Measurements from ENCODE around the gene AKAP14. TPM values are rescaled to one million over a fixed set of nuclear protein-coding genes. Genes with fewer than 3 reads are reported as not detected.
A peak's percentile ranks its signal among the peaks of the same experiment; 100 is the strongest.
"Not testable (repeated sequence)": the region's sequence is repeated elsewhere in the genome, so short reads cannot be mapped to it uniquely, and the experiment has no call there.

Gene AKAP14
- total RNA-seq, 4 donors from 2014 or later, result not detected

DNA sequence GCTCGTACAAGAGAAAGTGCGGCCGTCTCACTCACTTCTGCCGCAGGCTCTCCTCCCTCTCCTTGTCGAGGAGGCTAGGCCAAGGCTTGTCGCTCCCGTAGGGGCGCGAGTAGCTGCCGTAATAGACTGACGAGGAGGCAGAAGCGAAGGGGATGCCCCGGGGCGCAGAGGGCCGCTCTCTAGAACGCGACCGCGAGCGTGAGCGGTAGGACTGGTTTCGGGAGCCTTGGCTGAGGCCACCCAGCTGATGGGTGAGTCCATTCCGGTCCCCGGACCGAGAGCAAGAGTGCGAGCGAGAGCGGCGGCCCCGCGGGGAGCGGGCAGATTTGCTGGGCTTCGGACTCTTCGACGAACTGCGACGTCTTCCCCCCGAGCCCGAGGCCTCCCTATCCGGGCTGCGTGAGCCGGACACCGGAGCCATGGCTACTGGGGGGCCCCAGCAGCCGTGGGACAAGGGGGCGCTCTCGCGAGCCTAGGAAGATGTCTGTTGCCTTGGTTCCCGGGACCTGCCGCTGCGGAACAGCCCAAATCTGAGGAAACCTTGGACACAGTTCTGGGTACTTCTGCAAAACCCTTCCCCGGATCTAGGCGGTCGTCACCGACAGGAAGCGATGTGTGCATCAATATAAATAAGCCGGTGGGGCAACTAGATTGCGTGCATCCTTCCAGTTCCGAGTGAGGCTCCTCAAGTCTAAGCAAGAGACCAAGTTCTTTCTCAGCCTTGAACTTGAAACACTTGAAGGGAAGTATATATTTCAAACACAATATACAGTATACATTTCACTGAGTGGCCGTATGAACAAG is 47.7 kb downstream of the AKAP14 start, which contains the start of gene NKAP:
Gene NKAP (minus strand): TSS at position 567 of the 804 bp plus-strand sequence. CDS start 146 bp downstream, at position 421.
- DNase-seq (peak; percentile 61 to 75), ATAC-seq (peak; percentile 98 to 99)
- in situ Hi-C loops (cut with MboI; ENCODE audit: low sequenced_read_pairs in 4 of 4) (no loop called here), intact Hi-C loops (cut with DNase I; ENCODE audit: low total_unique reads) (loop anchor here (1.0 to 10.0 kb wide), 4 partner anchors 71 to 476 kb away; partner anchors contain the start of genes NDUFA1, RNF113A, RPL39 and SLC25A5)
- H3K9me3 ChIP-seq, result no peaks in the 10 kb centered on the region
- peak within 1 kb of the TSS; percentile 81 to 90 (median 86) for H3K27ac ChIP-seq
- no peaks in the 10 kb centered on the region for H3K27me3 ChIP-seq
- H3K36me3 ChIP-seq, result no peaks in the 10 kb centered on the region
- H3K4me3 ChIP-seq, result peak within 1 kb of the TSS; percentile 61 to 76 (median 66)
- TF ChIP-seq, protein P1, sequence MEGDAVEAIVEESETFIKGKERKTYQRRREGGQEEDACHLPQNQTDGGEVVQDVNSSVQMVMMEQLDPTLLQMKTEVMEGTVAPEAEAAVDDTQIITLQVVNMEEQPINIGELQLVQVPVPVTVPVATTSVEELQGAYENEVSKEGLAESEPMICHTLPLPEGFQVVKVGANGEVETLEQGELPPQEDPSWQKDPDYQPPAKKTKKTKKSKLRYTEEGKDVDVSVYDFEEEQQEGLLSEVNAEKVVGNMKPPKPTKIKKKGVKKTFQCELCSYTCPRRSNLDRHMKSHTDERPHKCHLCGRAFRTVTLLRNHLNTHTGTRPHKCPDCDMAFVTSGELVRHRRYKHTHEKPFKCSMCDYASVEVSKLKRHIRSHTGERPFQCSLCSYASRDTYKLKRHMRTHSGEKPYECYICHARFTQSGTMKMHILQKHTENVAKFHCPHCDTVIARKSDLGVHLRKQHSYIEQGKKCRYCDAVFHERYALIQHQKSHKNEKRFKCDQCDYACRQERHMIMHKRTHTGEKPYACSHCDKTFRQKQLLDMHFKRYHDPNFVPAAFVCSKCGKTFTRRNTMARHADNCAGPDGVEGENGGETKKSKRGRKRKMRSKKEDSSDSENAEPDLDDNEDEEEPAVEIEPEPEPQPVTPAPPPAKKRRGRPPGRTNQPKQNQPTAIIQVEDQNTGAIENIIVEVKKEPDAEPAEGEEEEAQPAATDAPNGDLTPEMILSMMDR (IDR thresholded peaks at IDR 0.05 in 4 of 5, conservative IDR thresholded peaks at IDR 0.05 in 1 of 5), result no peak
- TF ChIP-seq POLR2A (IDR thresholded peaks at IDR 0.05), result peak; percentile 40 to 46
- peaks cover 6 to 15% of the 10 kb centered on the region in 2 donors for H3K4me1 ChIP-seq

- no peak for TF ChIP-seq POLR2A (IDR thresholded peaks at IDR 0.05)
- TF ChIP-seq, protein P1 (IDR thresholded peaks at IDR 0.05 in 4 of 5, conservative IDR thresholded peaks at IDR 0.05 in 1 of 5), result no peak
- no peaks in the 10 kb centered on the region for H3K27me3 ChIP-seq
- ATAC-seq (no peak), DNase-seq (no peak)
- intact Hi-C loops (cut with DNase I; ENCODE audit: low total_unique reads) (loop anchor here (10.0 kb wide), 1 partner anchor 299 kb away; no protein-coding TSS in a partner anchor), in situ Hi-C loops (cut with MboI; ENCODE audit: low sequenced_read_pairs in 4 of 4) (no loop called here)
- peaks cover 6 to 15% of the 10 kb centered on the region in 2 donors for H3K4me1 ChIP-seq
- H3K36me3 ChIP-seq, result no peaks in the 10 kb centered on the region
- H3K9me3 ChIP-seq, result no peaks in the 10 kb centered on the region
- no peak overlapping the region for H3K27ac ChIP-seq
- no peak overlapping the region for H3K4me3 ChIP-seq
These were observed 49.8 kb downstream of the AKAP14 start for GRCh38 chrX:119945481-119945880.

DNA sequence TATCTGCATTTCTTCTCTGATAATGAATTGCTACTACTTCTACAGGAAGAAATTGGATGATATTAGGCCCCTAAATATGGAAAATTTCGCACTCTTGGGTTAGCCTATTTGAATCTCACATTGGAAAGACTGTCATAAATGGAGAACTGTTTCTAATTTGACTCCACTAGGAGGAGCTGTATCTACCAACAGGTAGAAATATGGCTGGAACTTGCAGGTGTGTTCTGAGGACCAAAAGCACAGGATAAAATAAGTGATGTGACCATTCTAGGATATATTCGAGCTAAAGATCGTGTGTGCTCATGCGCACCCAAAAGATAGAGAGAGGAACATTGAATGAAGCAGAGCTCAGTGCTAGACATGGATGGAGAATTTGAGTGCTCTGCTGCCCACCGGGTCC is 52.7 kb downstream of the AKAP14 start:
- Histone ChIP-seq H3K4me3 (no peak overlapping the region), H3K9me3 (no peaks in the 10 kb centered on the region), H3K4me1 (no peaks in the 10 kb centered on the region), H3K36me3 (no peaks in the 10 kb centered on the region), H3K27me3 (no peaks in the 10 kb centered on the region), H3K27ac (no peak overlapping the region)
- in situ Hi-C loops (cut with MboI; ENCODE audit: low sequenced_read_pairs in 4 of 4), result no loop called here
- TF ChIP-seq, protein P1 (IDR thresholded peaks at IDR 0.05 in 4 of 5, conservative IDR thresholded peaks at IDR 0.05 in 1 of 5), result no peak
- no peak for TF ChIP-seq POLR2A (IDR thresholded peaks at IDR 0.05)
- ATAC-seq (no peak), DNase-seq (no peak)
- intact Hi-C loops (cut with DNase I; ENCODE audit: low total_unique reads), result loop anchor here (10.0 kb wide), 1 partner anchor 296 kb away; no protein-coding TSS in a partner anchor

DNA sequence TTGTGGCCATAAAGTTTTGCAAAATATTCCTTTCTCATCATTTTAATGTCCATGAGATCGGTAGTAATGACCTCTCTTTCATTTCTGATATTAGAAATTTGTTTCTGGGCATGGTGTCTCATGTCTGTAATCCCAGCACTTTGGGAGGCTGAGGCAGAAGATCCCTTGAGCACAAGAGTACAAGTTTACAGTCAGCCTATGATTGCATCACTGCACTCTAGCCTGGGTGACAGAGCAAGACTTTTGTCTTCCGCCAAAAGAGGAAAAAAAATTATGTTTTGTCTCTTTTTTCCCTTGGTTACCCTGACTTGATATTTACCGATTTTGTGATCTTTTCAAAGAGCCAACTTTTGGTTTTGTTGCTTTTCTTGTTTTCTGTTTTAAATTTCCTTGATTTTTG is 58.7 kb downstream of the AKAP14 start:
- in situ Hi-C loops (cut with MboI; ENCODE audit: low sequenced_read_pairs in 4 of 4) (no loop called here), intact Hi-C loops (cut with DNase I; ENCODE audit: low total_unique reads) (no loop called here)
- ATAC-seq, result no peak
- no peak for TF ChIP-seq POLR2A (IDR thresholded peaks at IDR 0.05)
- TF ChIP-seq, protein P1 (IDR thresholded peaks at IDR 0.05 in 4 of 5, conservative IDR thresholded peaks at IDR 0.05 in 1 of 5), result no peak
- no peak for DNase-seq
- Histone ChIP-seq H3K27me3 (no peaks in the 10 kb centered on the region), H3K9me3 (no peaks in the 10 kb centered on the region), H3K36me3 (no peaks in the 10 kb centered on the region), H3K4me3 (no peak overlapping the region), H3K27ac (no peak overlapping the region), H3K4me1 (no peaks in the 10 kb centered on the region)

GRCh38 chrX:119955807-119956570 is 60.3 kb downstream of the AKAP14 start:
- H3K36me3 ChIP-seq; H3K27ac ChIP-seq; H3K4me1 ChIP-seq; H3K9me3 ChIP-seq; in situ Hi-C loops (cut with MboI; ENCODE audit: low sequenced_read_pairs in 4 of 4); H3K4me3 ChIP-seq; H3K27me3 ChIP-seq; intact Hi-C loops (cut with DNase I; ENCODE audit: low total_unique reads); DNase-seq; ATAC-seq: not testable (repeated sequence)
